H1 (cell line): ENCODE data around the gene DDX1. TPM values are rescaled to one million over a fixed set of nuclear protein-coding genes. Genes with fewer than 3 reads are reported as not detected.

Source experiments
- GTF2F1 ChIP-seq: IDR thresholded peaks from 2 replicates; pipeline ENCODE4 v1.6.1; 2012; ENCODE audit warnings: low read depth, low read length, improper control_type of control experiment, borderline replicate concordance
- NRF1 ChIP-seq: IDR thresholded peaks from 2 replicates; pipeline ENCODE4 v1.6.1; 2011; ENCODE audit warnings: mild to moderate bottlenecking, low read depth, low read length, improper control_type of control experiment
- SIX5 ChIP-seq: IDR thresholded peaks from 2 replicates; pipeline ENCODE4 v1.6.1; 2011; ENCODE audit warnings: mild to moderate bottlenecking, low read depth, low read length
- SRF ChIP-seq: IDR thresholded peaks from 2 replicates; pipeline ENCODE4 v1.6.1; 2011; ENCODE audit warnings: mild to moderate bottlenecking, low read depth, low read length, moderate library complexity
- polyA plus RNA-seq, 7 experiments: library from polyadenylated mRNA; depleted of rRNA in 3 of 7; stranded (reverse) in 5 of 7; unstranded in 2 of 7; fragments of >200 nt in 5 of 7; fragments of 200-250 nt in 2 of 7; gene quantifications; 1 replicate in 5 of 7; 2 replicates in 1 of 7; 4 replicates in 1 of 7; pipeline versions ENCODE4 v1.2.1 to v1.2.3, GENCODE V29; 2011 to 2013; ENCODE audit warnings: missing spikeins in 2 of 7, mixed read lengths in 2 of 7
- total RNA-seq: library from RNA; stranded (reverse); fragmentation: NEBNext Ultra II Directional; extraction: Animal tissue kit (Norgen Biotek cat#: 25700); gene quantifications from 2 replicates; pipeline ENCODE4 v1.2.1, GENCODE V29; 2021

The DDX1 gene
- total and polyA plus RNA-seq, 2 of the 8 experiments (the other 6 are each of a cell fraction or from before 2014, with no cell fraction given), result 51.1 to 161 TPM

DNA sequence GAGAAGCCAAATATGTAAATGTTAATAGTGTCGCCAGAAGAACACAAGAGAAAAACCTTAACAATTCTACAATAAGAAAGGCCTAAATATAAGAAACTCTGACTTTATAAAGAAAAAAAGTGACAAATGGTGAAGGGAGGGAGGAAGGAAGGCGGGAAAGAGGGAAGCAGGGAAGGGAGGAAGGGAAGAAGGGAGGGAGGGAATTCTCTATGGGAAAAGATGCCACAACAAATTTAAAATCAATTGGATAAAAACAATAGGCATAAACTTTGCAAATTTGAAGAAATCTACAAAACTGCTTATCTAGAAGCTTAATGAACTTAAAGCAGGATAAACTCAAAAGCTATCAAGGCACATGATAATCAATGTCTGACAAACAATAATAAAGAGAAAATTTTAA lies 47.4 kb upstream of the DDX1 start (continued):
- no peak for TF ChIP-seq GTF2F1
- TF ChIP-seq SRF, result no peak
- no peak for TF ChIP-seq SIX5
- TF ChIP-seq NRF1, result no peak
- TF ChIP-seq, all 59 proteins: peak for 0
